SK-N-SH (cell line): ENCODE results near the gene BUD31. TPM values are rescaled to one million over a fixed set of nuclear protein-coding genes. Genes with fewer than 3 reads are reported as not detected.

Experiments
- CTCF ChIA-PET: fragments of 300-600, 350-600 bp; formaldehyde crosslinking; extraction: SDS; loops from one replicate; lab custom pipeline; 2021; lab: Yijun Ruan, JAX
- POLR2A ChIA-PET: fragments of 350-600 bp; sonication (Branson Sonifier 250); formaldehyde crosslinking; extraction: SDS; loops from one replicate; lab custom pipeline; 2020; ENCODE audit warnings: antibody characterized with exemption, inconsistent platforms; lab: Yijun Ruan, JAX
- DNase-seq: peaks from one replicate; pipeline ENCODE4 v3.0.0; 2012
- H2AFZ ChIP-seq: fragments of 200-600 bp; sonication (generic); 2 replicates; pipeline ENCODE4 v1.8.1; 2016; ENCODE audit warnings: antibody characterized with exemption, mild to moderate bottlenecking, low read depth
- H3F3A ChIP-seq: fragments of 200-600 bp; sonication (generic); replicated peaks from 2 replicates; pipeline ENCODE3; 2016; ENCODE audit warnings: antibody characterized with exemption, mild to moderate bottlenecking; ENCODE audit not compliant: insufficient read depth
- H3K27ac ChIP-seq, 2 experiments: fragments of 200-500 bp in 1 of 2; fragments of 200-600 bp in 1 of 2; sonication (Bioruptor generic) in 1 of 2; sonication (generic), shearing (Covaris generic) in 1 of 2; 2 replicates each; pipeline versions ENCODE4 v1.5.1 to v1.6.1; 2014 to 2016; ENCODE audit warnings: low read depth in 2 of 2, inconsistent platforms in 1 of 2, low read length in 1 of 2, mild to moderate bottlenecking in 1 of 2, mixed read lengths in 1 of 2
- H3K27me3 ChIP-seq: fragments of 200-600 bp; sonication (generic), shearing (Covaris generic); 2 replicates; pipeline ENCODE4 v1.6.1; 2016; ENCODE audit warnings: mixed run types; ENCODE audit not compliant: insufficient read depth
- H3K36me3 ChIP-seq, 2 experiments: fragments of 200-500 bp in 1 of 2; fragments of 200-600 bp in 1 of 2; sonication (Bioruptor generic) in 1 of 2; sonication (generic) in 1 of 2; replicated peaks in 1 of 2; 2 replicates each; pipeline versions ENCODE3 to v1.5.1; 2014 to 2016; ENCODE audit warnings: low read length in 1 of 2, mild to moderate bottlenecking in 1 of 2; ENCODE audit not compliant: insufficient read depth in 2 of 2, control insufficient read depth in 1 of 2
- H3K4me1 ChIP-seq, 2 experiments: fragments of 200-500 bp in 1 of 2; fragments of 200-600 bp in 1 of 2; sonication (Bioruptor generic) in 1 of 2; sonication (generic), shearing (Covaris generic) in 1 of 2; 2 replicates each; pipeline versions ENCODE4 v1.5.1 to v1.6.1; 2014 to 2016; ENCODE audit warnings: low read depth in 1 of 2, low read length in 1 of 2, mixed run types in 1 of 2; ENCODE audit not compliant: insufficient read depth in 2 of 2, control insufficient read depth in 1 of 2
- H3K4me2 ChIP-seq: fragments of 200-600 bp; sonication (generic), shearing (Covaris generic); 2 replicates; pipeline ENCODE4 v1.6.1; 2017; ENCODE audit warnings: mixed run types
- H3K4me3 ChIP-seq, 2 experiments: fragments of 200-500 bp in 1 of 2; fragments of 200-600 bp in 1 of 2; sonication (Bioruptor generic) in 1 of 2; sonication (generic), shearing (Covaris generic) in 1 of 2; 2 replicates each; pipeline versions ENCODE4 v1.5.1 to v1.8.1; 2014 to 2016; ENCODE audit warnings: low read depth in 2 of 2, inconsistent platforms in 1 of 2, low read length in 1 of 2, mild to moderate bottlenecking in 1 of 2, mixed read lengths in 1 of 2, moderate library complexity in 1 of 2
- H3K79me2 ChIP-seq: fragments of 200-600 bp; sonication (generic); 2 replicates; pipeline ENCODE4 v1.8.1; 2017; ENCODE audit warnings: mild to moderate bottlenecking; ENCODE audit not compliant: insufficient read depth
- H3K9ac ChIP-seq: fragments of 200-600 bp; sonication (generic); 2 replicates; pipeline ENCODE4 v1.6.1; 2017; ENCODE audit warnings: mixed run types
- H3K9me2 ChIP-seq: fragments of 200-600 bp; sonication (generic); 2 replicates; pipeline ENCODE4 v1.6.1; 2017; ENCODE audit warnings: mixed run types
- H3K9me3 ChIP-seq: fragments of 200-600 bp; sonication (generic); 2 replicates; pipeline ENCODE4 v1.6.1; 2017; ENCODE audit warnings: mixed run types, mild to moderate bottlenecking, moderate library complexity
- H4K20me1 ChIP-seq: fragments of 200-600 bp; sonication (generic); 2 replicates; pipeline ENCODE4 v1.6.1; 2017; ENCODE audit warnings: mild to moderate bottlenecking, mixed run types; ENCODE audit not compliant: insufficient read depth
- CHD2 ChIP-seq: fragments of 150-350 bp; IDR thresholded peaks from 2 replicates; pipeline ENCODE4 v1.6.1; 2018; ENCODE audit warnings: low read length; ENCODE audit not compliant: partially characterized antibody
- CTCF ChIP-seq: fragments of 200-600 bp; sonication (generic); IDR thresholded peaks from 2 replicates; pipeline ENCODE4 v1.6.1; 2017; ENCODE audit warnings: antibody characterized with exemption, mild to moderate bottlenecking, moderate library complexity
- EP300 ChIP-seq, 2 experiments: IDR thresholded peaks; 2 replicates each; pipeline versions ENCODE4 v1.4.0 to v1.6.1; 2012; ENCODE audit warnings: borderline replicate concordance in 1 of 2, low read depth in 1 of 2, low read length in 1 of 2
- GATA2 ChIP-seq: sonication (generic); formaldehyde crosslinking; IDR thresholded peaks from 2 replicates; pipeline ENCODE4 v1.5.0; 2020; ENCODE audit warnings: mild to moderate bottlenecking, missing genetic modification reagents
- JUND ChIP-seq: IDR thresholded peaks from 2 replicates; pipeline ENCODE4 v1.4.0; 2012
- MEF2A ChIP-seq: IDR thresholded peaks from 2 replicates; pipeline ENCODE4 v1.4.0; 2012; ENCODE audit warnings: low read depth, borderline replicate concordance
- NFIC ChIP-seq: IDR thresholded peaks from 2 replicates; pipeline ENCODE4 v1.4.0; 2012; ENCODE audit warnings: borderline replicate concordance
- POLR2AphosphoS5 ChIP-seq: IDR thresholded peaks from 2 replicates; pipeline ENCODE4 v1.6.1; 2012; ENCODE audit warnings: low read depth, low read length
- RAD21 ChIP-seq: IDR thresholded peaks from 2 replicates; pipeline ENCODE4 v1.6.1; 2012; ENCODE audit warnings: mild to moderate bottlenecking, low read length
- RCOR1 ChIP-seq: fragments of 150-350 bp; IDR thresholded peaks from 2 replicates; pipeline ENCODE4 v1.6.1; 2017; ENCODE audit warnings: antibody characterized with exemption, low read length
- RFX5 ChIP-seq: IDR thresholded peaks from 2 replicates; pipeline ENCODE4 v1.6.1; 2012; ENCODE audit warnings: mild to moderate bottlenecking, improper control_type of control experiment, low read length
- RXRA ChIP-seq: IDR thresholded peaks from 2 replicates; pipeline ENCODE4 v1.4.0; 2012; ENCODE audit warnings: low read depth, mild to moderate bottlenecking, borderline replicate concordance
- TEAD4 ChIP-seq: IDR thresholded peaks from 2 replicates; pipeline ENCODE4 v1.4.0; 2012; ENCODE audit warnings: mild to moderate bottlenecking, borderline replicate concordance; ENCODE audit not compliant: insufficient read depth
- USF1 ChIP-seq: IDR thresholded peaks from 2 replicates; pipeline ENCODE4 v1.4.0; 2012; ENCODE audit warnings: low read depth, borderline replicate concordance
- USF2 ChIP-seq: fragments of 150-350 bp; IDR thresholded peaks from 2 replicates; pipeline ENCODE4 v1.6.1; 2017; ENCODE audit warnings: antibody characterized with exemption, low read length, low read depth, borderline replicate concordance
- ZBTB33 ChIP-seq: IDR thresholded peaks from 2 replicates; pipeline ENCODE4 v1.4.0; 2012; ENCODE audit warnings: low read depth, borderline replicate concordance
- WGBS: methylation state at CpG from one replicate; pipeline ENCODE4 v1.1.6; 2017; ENCODE audit warnings: low lambda C conversion rate; 5-methylcytosine and 5-hydroxymethylcytosine counted together
- polyA plus RNA-seq, 3 experiments: library from polyadenylated mRNA; depleted of rRNA; stranded (reverse); fragments of >200 nt; gene quantifications; 2 replicates each; pipeline ENCODE4 v1.2.3, GENCODE V29; 2012
- TF ChIP-seq, protein P1 (sequence below): IDR thresholded peaks from 2 replicates; pipeline ENCODE4; 2012

Gene BUD31
- polyA plus RNA-seq, 1 of the 3 experiments (the other 2 are of a cell fraction): 162 TPM

DNA sequence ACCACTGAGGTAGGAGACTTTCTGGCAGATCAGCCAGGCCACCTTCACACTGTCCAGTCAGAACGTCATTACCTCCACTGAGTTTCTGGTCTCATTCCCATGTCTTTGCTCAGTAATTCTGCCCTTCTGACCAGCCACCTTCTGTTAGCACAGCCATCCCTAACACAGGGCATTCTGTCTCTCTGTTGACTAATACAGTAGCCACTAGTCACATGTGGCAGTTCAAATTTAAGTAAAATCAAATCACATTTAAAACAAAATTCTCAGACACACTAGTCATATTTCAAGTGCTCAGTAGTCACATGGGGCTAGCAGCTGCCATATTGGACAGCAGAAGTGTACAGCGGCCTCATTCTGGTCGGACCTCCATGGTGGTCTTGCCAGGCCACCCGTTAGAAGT lies 37.3 kb downstream of the BUD31 start:
- no peak for DNase-seq
- POLR2A ChIA-PET: no interaction called here
- H2AFZ ChIP-seq: no peak overlapping the region
- no peak overlapping the region for H3K4me3 ChIP-seq
- no peaks in the 10 kb centered on the region for H3K9me3 ChIP-seq
- H3K4me2 ChIP-seq: no peak overlapping the region
- CTCF ChIA-PET: interaction anchor here (0.9 kb wide), 1 partner anchor 19 kb away, joined by 3 read pairs; no protein-coding TSS in a partner anchor
- H3K9ac ChIP-seq: no peak overlapping the region
- 80% methylated on average over 4 of the region's 4 CpGs for WGBS
- H3K27ac ChIP-seq: peak overlapping the region in 1 of 2 experiments; percentile 10; a peak in 1 of 4 replicates
- peaks cover 71 to 79% of the 10 kb centered on the region in 2 experiments for H3K36me3 ChIP-seq
- no peaks in the 10 kb centered on the region; a peak in 1 of 4 replicates for H3K4me1 ChIP-seq
- peaks cover 42% of the 10 kb centered on the region for H3K79me2 ChIP-seq
- TF ChIP-seq ZBTB33 (no peak), CTCF (no peak), JUND (no peak), USF1 (no peak), RXRA (no peak), RFX5 (no peak), POLR2AphosphoS5 (no peak), CHD2 (no peak), RAD21 (no peak), EP300 (IDR thresholded peaks at IDR 0.05; ENCODE audit: borderline replicate concordance in 1 of 2, low read depth in 1 of 2, low read length in 1 of 2) (no peak), TEAD4 (no peak), USF2 (no peak), NFIC (no peak), RCOR1 (no peak), GATA2 (CRISPR knock-in tag) (no peak), MEF2A (no peak)
- TF ChIP-seq, protein P1, sequence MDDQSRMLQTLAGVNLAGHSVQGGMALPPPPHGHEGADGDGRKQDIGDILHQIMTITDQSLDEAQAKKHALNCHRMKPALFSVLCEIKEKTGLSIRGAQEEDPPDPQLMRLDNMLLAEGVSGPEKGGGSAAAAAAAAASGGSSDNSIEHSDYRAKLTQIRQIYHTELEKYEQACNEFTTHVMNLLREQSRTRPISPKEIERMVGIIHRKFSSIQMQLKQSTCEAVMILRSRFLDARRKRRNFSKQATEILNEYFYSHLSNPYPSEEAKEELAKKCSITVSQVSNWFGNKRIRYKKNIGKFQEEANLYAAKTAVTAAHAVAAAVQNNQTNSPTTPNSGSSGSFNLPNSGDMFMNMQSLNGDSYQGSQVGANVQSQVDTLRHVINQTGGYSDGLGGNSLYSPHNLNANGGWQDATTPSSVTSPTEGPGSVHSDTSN: no peak
- TF ChIP-seq, all 33 proteins: peak for 0
- H3F3A ChIP-seq: peaks cover 9% of the 10 kb centered on the region
- H4K20me1 ChIP-seq: peaks cover 8% of the 10 kb centered on the region; the same call in 1 of the 2 replicates
- no peaks in the 10 kb centered on the region for H3K9me2 ChIP-seq
- H3K27me3 ChIP-seq: no peaks in the 10 kb centered on the region
